DMS153 treated with DMSO at 0.1 percent for 48 hours (cell line): ENCODE results near the gene PERM1.
A peak's percentile ranks its signal among the peaks of the same experiment; 100 is the strongest.

Experiments
- DNase-seq: peaks from one replicate; lab custom pipeline; 2025; ENCODE audit not compliant: unreplicated experiment; lab: John Stamatoyannopoulos, UW

PERM1 gene

DNA sequence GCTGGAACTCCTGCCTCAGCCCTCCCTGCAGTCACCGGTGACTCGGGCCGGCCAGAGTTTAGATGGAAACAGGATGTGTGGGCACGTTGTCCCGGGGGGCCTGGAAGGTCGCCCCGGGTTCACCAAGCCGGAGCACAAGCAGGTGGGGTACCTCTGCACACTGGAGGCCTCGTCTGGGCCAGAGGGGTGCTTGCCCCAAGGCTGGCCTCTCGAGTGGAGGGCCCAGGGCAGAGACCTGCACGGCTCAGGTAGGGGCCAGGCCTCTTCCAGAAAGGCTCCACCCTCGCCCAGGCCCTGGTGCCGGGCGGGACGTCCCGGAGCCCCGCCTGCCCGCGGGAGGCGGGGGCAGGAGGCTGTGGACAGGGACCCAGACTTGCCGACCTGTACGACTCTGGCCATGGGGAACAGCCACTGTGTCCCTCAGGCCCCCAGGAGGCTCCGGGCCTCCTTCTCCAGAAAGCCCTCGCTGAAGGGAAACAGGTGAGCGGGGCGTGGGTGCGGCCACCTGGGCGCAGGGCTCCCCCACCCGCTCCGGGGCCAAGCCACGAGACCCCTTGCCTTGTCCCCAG, 15.7 kb downstream of the PERM1 start, which contains the start of gene PLEKHN1:
Gene PLEKHN1, plus strand, starts transcription at position 348 of the 569 bp plus-strand sequence. Its CDS starts 50 bp downstream, at position 398.
- no peak for DNase-seq

DNA sequence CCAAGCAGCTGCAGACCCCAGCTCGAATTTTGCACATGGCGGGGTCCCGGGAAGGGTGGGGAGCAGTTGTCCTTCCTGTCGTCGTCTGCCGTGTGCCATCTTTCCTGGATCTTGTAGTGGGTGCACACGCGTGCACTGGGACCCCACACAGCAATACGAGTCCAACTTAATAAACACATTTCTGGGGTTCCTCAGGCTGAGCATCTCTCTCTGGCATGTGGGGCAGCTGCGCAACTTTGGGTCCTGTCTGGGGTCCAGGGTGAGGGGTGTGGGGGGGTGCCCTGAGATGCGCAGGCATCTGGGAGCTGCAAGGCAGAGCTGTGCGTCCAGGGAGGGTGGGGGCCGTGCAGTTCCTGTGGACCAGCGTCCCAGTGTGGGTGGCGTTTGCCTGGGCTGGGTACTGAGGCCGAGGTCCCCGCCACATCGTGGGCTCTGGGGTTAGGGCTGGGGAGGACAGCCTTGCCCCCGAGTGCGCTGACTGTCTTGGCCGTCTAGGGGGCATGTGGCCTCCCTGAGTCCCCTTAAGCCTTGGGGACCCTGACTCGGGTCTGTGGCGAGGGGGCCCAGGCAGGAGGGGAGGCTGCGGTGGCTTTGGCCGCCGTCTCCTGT, 16.3 kb downstream of the PERM1 start:
- DNase-seq, result no peak

DNA sequence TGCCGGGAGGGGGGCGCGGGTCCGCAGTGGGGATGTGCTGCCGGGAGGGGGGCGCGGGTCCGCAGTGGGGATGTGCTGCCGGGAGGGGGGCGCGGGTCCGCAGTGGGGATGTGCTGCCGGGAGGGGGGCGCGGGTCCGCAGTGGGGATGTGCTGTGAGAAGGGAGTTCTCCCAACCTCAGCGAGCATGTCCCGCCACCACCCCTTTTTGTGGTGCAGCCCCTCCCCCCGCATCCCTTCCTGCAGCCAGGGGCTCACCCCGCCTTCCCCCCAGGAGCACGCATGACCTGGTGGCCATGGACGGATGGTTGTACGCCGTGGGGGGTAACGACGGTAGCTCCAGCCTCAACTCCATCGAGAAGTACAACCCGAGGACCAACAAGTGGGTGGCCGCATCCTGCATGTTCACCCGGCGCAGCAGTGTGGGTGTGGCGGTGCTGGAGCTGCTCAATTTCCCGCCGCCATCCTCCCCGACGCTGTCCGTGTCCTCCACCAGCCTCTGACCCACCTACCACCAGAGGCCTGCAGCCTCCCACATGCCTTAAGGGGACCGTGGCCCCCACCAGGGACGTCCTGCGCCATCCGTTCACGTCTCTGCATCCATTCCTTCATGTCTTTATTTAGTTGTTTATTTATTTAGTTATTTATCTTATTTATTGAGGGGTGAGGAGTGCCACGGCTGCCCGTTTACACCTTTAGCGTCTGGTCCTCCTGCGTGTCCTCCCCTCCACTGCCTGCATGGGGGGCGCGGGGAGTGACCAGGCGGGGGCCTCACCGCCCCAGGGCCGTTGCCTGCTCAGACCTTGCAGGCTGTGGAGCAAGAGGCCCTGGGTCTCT, 17.0 kb downstream of the PERM1 start:
- no peak for DNase-seq

DNA sequence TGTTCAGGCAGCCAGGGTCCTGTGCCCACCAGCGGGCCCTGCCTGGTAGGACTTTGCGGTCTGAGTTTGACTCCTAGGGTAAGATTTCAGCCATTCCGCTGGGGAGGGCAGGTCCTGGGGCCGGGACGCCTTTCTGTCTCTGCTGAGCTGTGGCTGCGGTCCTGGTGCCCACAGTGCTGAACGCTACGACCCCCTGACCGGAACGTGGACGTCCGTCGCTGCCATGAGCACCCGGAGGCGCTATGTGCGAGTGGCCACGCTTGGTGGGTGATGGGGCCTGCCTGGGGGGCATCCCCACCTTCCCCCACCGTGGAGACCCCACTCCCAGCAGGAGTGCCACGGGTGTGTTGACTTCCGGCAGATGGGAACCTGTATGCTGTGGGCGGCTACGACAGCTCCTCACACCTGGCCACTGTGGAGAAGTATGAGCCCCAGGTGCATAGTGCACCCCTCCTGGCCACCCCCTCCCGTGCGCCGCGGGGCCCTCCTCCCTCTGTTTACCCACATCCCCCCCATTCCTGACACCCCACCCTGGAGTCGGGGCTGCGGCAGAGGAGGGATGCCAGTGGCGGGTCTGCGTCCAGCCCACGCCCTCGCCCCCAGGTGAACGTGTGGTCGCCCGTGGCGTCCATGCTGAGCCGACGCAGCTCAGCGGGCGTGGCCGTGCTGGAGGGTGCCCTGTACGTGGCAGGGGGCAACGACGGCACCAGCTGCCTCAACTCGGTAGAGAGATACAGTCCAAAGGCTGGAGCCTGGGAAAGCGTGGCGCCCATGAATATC, 18.0 kb downstream of the PERM1 start:
- no peak for DNase-seq

DNA sequence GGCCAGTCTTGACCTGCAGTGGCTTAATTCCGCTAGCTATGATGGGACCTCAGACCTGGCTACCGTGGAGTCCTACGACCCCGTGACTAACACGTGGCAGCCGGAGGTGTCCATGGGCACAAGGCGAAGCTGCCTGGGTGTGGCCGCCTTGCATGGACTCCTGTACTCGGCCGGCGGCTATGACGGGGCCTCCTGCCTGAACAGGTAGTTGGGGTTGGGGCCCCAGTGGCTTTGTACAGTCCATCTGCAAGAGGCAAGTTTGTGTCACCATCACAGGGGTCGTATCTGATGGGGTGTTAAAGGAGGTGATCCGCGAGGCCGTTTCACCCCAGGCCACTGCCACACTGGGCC, 18.6 kb downstream of the PERM1 start:
- no peak for DNase-seq

DNA sequence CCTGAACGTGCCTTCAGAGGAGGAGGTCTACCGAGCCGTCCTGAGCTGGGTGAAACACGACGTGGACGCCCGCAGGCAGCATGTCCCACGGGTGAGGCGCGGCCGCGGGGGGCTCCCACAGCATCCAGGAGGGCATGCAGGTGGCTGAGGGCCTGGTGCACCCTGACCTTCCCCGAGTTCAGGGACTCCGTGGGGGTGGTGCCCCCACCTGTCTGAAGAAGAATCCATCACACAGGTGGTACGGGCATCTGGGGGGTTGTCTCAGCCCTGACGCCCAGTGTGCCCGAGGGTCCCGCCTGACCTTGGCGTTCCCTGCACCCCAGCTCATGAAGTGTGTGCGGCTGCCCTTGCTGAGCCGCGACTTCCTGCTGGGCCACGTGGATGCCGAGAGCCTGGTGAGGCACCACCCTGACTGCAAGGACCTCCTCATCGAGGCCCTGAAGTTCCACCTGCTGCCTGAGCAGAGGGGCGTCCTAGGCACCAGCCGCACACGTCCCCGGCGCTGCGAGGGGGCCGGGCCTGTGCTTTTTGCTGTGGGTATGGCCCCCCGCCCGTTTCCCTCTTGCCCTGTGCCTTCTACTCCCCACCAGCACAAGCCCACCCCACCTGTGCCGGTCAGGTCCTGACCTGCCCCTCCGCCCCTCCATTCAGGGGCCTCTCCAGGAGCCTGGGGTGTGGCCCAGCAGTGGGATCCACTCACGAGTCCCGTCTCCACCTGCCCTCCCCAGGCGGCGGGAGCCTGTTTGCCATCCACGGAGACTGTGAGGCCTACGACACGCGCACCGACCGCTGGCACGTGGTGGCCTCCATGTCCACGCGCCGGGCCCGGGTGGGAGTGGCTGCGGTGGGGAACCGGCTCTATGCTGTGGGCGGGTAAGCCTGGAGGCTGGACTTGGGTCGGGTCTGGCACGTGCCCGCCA, 19.3 kb downstream of the PERM1 start:
- DNase-seq, result no peak

DNA sequence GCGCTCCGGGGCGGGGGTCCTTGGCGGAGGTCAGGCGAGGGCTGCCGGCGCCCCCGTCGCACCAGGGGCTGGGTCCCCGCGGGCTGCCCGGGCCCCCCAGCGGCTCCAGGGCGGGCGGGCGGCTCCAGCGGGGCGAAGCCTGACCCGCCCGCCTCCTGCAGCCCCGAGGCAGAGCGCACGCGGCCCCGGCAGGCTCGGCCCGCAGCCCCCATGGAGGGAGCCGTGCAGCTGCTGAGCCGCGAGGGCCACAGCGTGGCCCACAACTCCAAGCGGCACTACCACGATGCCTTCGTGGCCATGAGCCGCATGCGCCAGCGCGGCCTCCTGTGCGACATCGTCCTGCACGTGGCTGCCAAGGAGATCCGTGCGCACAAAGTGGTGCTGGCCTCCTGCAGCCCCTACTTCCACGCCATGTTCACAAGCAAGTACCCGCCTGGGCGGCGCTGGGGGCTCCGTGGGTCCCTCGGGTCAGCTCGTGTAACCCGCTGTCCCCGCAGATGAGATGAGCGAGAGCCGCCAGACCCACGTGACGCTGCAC, 20.7 kb downstream of the PERM1 start:
- no peak for DNase-seq

DNA sequence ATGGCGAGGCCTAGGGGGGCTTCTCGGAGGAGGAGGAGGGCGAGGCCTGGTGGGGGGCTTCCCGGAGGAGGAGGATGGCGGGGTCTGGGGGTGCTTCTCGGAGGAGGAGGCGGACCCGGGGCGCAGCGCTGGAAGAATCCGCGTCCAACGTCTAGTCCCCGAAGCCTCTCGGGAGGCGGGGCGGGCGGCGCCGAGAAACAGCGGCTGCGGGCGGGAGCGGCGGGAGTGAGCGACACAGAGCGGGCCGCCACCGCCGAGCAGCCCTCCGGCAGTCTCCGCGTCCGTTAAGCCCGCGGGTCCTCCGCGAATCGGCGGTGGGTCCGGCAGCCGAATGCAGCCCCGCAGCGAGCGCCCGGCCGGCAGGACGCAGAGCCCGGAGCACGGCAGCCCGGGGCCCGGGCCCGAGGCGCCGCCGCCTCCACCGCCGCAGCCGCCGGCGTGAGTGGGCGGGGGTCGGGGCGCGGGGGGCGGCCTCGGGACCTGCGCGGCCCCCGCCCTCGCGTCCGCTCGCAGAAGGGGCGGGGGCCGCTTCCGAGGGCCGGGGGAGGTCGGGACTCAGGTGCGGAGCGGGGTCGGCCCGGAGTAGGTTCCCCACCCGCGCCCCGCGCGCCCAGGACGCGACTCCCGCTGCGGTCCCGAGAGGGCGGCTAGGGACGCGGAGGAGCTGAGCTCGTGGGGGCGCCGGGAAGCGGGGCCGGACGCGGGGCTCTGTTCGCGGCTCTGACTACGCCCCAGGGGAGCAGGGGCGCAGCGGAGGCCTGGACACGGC, 21.3 kb downstream of the PERM1 start, which contains the start of gene KLHL17:
Gene KLHL17, plus strand, starts transcription at position 222 of the 769 bp plus-strand sequence. Its CDS starts 110 bp downstream, at position 332.
- peak; percentile 32 for DNase-seq

DNA sequence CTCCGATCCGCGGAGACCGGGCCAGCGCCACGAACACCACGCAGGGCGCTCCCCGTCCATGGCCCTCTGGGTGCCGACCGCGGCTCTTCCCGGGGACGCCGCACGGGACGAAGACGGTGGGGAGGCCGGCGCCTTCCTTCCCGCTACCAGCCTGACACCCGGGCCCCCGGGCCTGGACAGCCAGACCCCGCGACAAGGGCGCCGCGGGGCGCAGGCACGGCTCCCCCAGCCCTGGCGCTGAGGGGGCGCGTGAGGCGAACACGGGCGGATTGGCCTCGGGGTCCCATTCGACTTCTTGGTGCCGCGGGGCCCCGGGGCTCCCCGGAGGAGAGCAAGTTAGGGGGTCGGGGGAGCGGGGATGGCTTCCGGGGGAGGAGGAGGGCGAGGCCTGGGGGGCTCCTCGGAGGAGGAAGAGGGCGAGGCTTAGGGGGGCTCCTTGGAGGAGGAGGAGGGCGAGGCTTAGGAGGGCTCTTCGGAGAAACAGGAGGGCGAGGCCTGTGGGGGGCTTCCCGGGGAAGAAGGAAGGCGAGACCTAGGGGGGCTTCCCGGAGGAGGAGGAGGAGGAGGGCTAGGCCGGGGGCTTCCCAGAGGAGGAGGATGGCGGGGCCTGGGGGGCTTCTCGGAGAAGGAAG, 22.0 kb downstream of the PERM1 start:
- DNase-seq, result no peak

DNA sequence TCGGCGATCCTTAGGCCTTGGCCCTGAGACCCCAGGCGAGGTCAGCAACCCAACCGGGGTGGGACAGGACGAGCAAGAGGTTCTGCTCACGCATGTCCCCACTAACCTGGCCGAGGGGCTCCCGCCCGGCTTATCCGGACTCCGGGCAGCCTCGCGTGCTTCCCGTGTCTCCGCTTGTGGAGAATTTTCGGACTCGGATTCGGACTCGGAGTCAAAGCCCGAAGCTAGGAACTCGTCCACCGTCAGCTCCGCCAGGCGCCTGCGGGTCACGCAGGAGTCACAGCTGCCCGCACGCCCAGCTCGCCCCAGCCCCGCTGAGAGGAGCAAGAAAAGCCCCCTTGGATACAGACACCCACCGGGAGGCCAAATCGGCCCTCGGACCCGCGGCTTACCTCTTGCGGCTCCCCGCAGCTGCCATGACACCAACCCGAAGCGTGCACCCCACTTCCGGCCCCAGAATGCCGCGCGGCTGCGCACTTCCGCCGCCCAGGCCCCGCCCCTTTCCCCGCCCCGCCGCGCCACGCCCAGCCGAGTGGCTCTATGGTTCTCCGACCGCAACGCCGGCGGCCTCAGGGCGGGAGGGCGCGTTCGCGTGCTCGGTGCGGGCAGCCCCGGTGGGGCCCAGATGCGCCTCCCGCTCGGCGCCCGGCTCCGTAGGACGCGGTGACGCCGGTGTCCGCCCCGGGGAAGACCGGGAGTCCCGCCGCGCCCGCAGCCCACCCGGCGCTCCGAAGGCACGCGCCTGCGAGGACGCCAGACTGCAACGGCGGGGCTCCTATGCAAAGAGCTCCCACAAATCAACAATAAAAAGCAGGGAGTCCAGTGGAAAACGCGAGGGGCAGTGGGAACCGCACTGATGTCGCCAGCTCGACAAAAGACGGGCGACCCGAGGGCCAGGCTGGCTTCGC, 22.8 kb downstream of the PERM1 start, which contains the start of gene NOC2L:
Gene NOC2L, minus strand, starts transcription at position 434 of the 908 bp plus-strand sequence. Its CDS starts 16 bp downstream, at position 418.
- DNase-seq, result peak; percentile 83

DNA sequence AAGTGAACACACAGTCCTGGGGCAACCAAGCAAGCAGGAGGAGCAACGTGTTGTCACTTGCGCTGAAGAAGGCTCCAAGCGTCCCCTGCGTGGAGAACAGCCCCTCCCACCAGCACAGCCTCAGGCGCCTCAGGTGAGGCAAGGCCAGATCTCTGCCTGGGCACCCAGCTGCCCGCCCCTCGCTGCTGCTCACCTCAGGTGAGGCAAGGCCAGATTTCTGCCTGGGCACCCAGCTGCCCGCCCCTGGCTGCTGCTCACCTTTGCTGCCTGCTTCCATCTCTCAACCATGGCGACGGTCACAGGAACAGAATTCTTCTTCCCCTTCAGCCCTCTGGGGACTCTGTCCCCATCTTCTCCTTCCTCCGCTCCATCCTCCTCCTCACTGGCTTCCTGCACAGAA, 25.3 kb downstream of the PERM1 start:
- DNase-seq, result no peak

DNA sequence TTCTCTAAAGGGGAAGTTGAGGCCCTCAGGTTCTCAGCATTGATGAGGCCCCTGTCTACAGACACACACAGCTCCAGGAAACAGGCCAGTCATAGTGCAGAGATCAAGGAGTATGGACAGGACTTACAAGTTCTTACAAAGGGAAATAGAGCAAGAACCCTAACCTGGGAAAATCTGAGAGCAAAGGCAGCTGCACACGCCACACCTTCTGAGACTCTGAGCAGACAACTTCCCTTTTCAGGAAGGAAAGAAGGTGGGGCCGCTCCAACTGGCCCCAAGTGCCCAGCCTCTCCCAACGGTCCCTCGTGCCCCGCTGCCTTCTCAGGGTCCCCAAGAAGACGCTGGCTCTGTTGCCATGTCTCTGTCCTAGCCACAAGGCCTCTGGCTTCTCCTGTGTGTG, 26.4 kb downstream of the PERM1 start:
- DNase-seq, result no peak

DNA sequence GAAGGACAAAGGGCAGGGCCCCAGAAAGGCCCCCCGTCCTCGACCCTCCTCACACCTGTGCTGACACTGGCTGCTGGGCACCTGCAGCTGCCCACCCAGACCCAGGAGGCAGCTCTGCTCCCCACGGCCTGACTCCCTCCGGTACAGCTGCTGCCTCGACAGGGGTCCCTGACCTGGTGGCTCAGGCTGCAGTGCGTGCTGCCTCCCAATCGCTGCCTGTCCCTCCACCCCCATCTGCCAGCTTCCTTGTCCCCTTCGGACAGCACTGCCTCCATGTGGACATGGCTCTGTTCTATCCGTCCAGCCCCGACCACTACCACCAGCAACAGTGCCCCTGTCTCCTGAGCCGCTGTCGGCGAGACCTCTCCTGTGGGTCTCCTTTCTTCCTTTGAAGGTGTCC, 27.0 kb downstream of the PERM1 start:
- no peak for DNase-seq

DNA sequence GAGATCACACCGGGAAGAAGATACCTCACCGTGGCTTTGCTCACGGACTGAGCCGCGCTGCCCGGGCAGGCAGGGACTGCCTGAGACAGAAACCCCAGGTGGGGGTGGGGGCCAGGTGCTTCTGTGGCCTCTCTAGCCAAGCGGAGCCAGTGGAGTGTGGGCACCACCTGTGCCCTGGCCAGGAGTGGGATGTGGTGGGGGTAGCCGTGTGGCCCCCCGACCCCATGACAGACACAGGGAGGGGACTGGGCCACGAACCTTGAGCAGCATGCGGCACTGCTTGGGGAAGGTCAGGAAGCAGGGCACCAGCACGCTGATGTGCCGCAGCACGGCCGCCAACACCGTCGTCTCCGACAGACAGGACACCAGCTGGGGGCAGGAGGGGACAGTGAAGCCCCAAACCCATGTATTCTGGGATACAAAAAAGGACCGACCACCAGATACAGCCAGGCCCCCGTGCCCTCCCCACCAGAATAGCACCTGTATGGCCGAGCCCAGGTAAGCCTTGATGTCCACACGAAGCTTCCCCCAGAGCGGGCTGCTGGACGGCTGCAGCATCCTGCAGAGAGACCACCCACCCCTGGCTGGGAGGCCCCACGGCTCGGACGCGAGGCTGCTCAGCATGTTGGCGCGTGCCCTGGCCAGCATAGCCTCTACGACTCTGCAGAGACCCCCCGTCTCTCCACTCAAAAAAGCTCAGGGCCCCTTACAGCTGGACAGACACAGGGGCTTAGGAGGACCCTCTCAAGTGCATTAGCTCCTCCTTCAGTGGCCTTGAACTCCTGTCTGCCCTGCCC, 28.2 kb downstream of the PERM1 start:
- no peak for DNase-seq

DNA sequence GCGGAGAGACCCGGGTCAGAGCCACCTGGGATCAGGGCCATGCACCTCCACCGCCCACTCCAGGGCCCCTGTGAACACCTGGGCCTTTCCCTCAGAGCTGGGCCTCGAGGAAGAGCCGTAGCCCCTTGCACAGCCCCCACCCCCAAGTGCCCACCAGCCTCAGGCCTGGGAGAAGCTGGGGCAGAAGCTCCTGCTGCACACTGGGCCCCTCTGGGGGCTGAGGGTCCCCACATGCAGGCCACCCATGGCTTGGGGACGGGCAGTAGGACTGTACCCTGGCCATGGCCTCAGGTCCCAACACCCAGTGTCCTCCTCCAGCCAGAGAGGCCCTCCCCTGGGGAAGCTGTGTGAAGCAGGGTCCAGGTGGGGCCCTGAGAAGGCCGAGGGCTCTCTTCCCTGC, 29.3 kb downstream of the PERM1 start:
- DNase-seq, result no peak

DNA sequence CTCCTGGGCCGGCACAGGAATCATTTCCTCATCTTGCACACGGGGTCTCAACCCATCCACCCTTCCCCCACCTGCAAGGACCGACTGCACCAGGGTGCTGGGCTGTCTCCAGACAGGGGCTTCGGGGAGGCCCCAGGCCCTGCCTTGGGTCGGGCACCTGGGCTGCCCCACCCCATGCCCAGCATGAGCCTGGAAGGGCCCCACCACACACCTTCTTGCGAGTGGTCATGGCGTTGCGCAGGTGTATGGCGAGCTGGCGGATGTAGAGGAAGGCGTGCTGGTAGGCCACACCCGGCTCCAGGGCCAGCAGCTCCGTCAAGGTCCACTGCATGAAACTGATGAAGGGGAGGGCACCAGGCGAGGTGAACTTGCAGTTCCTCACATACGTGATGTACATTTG, 29.7 kb downstream of the PERM1 start:
- no peak for DNase-seq

DNA sequence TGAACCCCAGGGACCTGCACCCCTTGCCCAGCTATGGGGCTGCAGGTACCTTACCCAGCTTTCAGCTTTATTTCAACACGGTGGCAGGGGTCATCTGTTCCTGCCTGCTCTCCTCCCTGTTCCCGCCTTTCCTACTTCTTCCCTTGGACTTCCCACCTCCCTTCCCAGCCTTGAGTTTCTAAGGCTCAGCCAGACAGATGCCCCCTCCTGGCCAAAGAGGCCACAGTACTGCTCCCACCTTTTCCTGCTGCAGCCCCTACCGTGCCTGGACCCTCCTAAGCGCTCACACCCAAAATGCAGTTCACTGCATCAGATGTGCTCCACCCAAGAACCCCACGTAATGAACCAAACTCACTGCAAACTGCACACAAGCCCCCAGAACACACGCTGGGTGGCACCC, 30.5 kb downstream of the PERM1 start:
- no peak for DNase-seq
